Esophagus muscularis mucosa (tissue), 4 donors: ENCODE measurements around the gene BRI3BP.

Source experiments
- CTCF ChIP-seq, 3 experiments: fragments of 200-600 bp in 2 of 3; fragments of 450-650 bp in 1 of 3; sonication (generic) in 2 of 3; IDR thresholded peaks; one replicate each; pipeline ENCODE4 v1.5.1; 2017 to 2019; ENCODE audit warnings: antibody characterized with exemption in 3 of 3, mild to moderate bottlenecking in 2 of 3, moderate library complexity in 1 of 3
- EP300 ChIP-seq: sonication (generic); formaldehyde crosslinking; IDR thresholded peaks from one replicate; pipeline ENCODE4 v1.6.1; 2017; ENCODE audit warnings: antibody characterized with exemption
- POLR2A ChIP-seq: fragments of 450-650 bp; IDR thresholded peaks from one replicate; pipeline ENCODE4 v1.6.1; 2017; ENCODE audit warnings: antibody characterized with exemption, moderate library complexity, mild to moderate bottlenecking, low read depth
- POLR2AphosphoS5 ChIP-seq, 2 donors: sonication (generic); formaldehyde crosslinking; IDR thresholded peaks; one replicate each; pipeline ENCODE4 v1.6.1; 2017; ENCODE audit warnings: antibody characterized with exemption in 2 of 2

- TF ChIP-seq CTCF (IDR thresholded peaks at IDR 0.05) (no peak), POLR2A (no peak), EP300 (no peak), POLR2AphosphoS5 (IDR thresholded peaks at IDR 0.05) (no peak)
Measured at GRCh38 chr12:124954771-124955170, 38.7 kb upstream of the BRI3BP start.
